ENCODE measurements around the gene HOXD8. TPM values are rescaled to one million over a fixed set of nuclear protein-coding genes. Genes with fewer than 3 reads are reported as not detected.

Gene HOXD8
- total and polyA plus RNA-seq, 9 of the 15 experiments (the other 6 are each of a cell fraction or from before 2014, with no cell fraction given): 0.04 to 0.15 TPM; not detected in 7

- Histone ChIP-seq H3K4me3 (no peak overlapping the region), H3K79me2 (ENCODE audit: control insufficient read depth, insufficient read depth, low read length) (no peaks in the 10 kb centered on the region), H3K36me3 (ENCODE audit: control insufficient read depth, insufficient read depth, low read length) (no peaks in the 10 kb centered on the region), H2AFZ (ENCODE audit: low read depth, low read length) (no peak overlapping the region), H3K9me3 (replicated peaks; ENCODE audit: control insufficient read depth, insufficient read depth, low read depth, low read length) (no peaks in the 10 kb centered on the region), H3K9me1 (ENCODE audit: control insufficient read depth, insufficient read depth, low read length) (no peaks in the 10 kb centered on the region), H3K9ac (ENCODE audit: insufficient read depth in 1 of 2, low read depth in 2 of 2, low read length in 2 of 2) (no peak overlapping the region), H4K20me1 (replicated peaks; ENCODE audit: control insufficient read depth, insufficient read depth, low read length) (peaks cover 8% of the 10 kb centered on the region), H3K4me1 (replicated peaks in 1 of 2; ENCODE audit: control insufficient read depth in 2 of 2, insufficient read depth in 2 of 2, low read length in 2 of 2) (peaks cover 0 to 26% of the 10 kb centered on the region in 2 experiments; a peak in 3 of 5 replicates), H3K27me3 (ENCODE audit: control insufficient read depth in 2 of 2, insufficient read depth in 2 of 2, low read length in 2 of 2) (peaks cover 64 to 65% of the 10 kb centered on the region in 2 experiments), H3K4me2 (ENCODE audit: insufficient read depth, low read length) (no peak overlapping the region), H3K27ac (ENCODE audit: extremely low read depth, low read depth, low read length) (no peak overlapping the region)
- in situ Hi-C loops (cut with MboI): no loop called here
- DNase-seq (ENCODE audit: extremely low read depth in 1 of 4, low spot score in 3 of 4) (no peak), ATAC-seq (no peak), FAIRE-seq (no peak)
- ChIA-PET CTCF (ENCODE audit: low intra/inter-chr PET ratio) (no interaction called here), POLR2A (interaction anchor here (0.6 kb wide), 1 partner anchor 341 kb away, joined by 4 read pairs; no protein-coding TSS in a partner anchor)
- WGBS (ENCODE audit: insufficient coverage, low coverage, missing lambda C conversion rate): 3% methylated on average over 13 of the region's 13 CpGs
- TF ChIP-seq TAF9B (IDR thresholded peaks at IDR 0.05; ENCODE audit: partially characterized antibody) (no peak), ELF4 (CRISPR knock-in tag; IDR thresholded peaks at IDR 0.05) (no peak), USF1 (CRISPR knock-in tag; IDR thresholded peaks at IDR 0.05) (no peak), RBM14 (IDR thresholded peaks at IDR 0.05; ENCODE audit: borderline replicate concordance, insufficient read depth, low read depth, low read length) (no peak), ZNF311 (CRISPR knock-in tag; IDR thresholded peaks at IDR 0.05) (no peak), TEAD1 (CRISPR knock-in tag; IDR thresholded peaks at IDR 0.05) (no peak), YBX1 (IDR thresholded peaks at IDR 0.05) (no peak), ZNF639 (CRISPR knock-in tag; conservative IDR thresholded peaks at IDR 0.05 in 1 of 2, IDR thresholded peaks at IDR 0.05 in 1 of 2) (no peak), CHD2 (IDR thresholded peaks at IDR 0.05; ENCODE audit: low read depth, low read length) (no peak), ZZZ3 (IDR thresholded peaks at IDR 0.05) (no peak), MCM2 (IDR thresholded peaks at IDR 0.05; ENCODE audit: low read depth) (no peak)
- TF ChIP-seq, protein P1, sequence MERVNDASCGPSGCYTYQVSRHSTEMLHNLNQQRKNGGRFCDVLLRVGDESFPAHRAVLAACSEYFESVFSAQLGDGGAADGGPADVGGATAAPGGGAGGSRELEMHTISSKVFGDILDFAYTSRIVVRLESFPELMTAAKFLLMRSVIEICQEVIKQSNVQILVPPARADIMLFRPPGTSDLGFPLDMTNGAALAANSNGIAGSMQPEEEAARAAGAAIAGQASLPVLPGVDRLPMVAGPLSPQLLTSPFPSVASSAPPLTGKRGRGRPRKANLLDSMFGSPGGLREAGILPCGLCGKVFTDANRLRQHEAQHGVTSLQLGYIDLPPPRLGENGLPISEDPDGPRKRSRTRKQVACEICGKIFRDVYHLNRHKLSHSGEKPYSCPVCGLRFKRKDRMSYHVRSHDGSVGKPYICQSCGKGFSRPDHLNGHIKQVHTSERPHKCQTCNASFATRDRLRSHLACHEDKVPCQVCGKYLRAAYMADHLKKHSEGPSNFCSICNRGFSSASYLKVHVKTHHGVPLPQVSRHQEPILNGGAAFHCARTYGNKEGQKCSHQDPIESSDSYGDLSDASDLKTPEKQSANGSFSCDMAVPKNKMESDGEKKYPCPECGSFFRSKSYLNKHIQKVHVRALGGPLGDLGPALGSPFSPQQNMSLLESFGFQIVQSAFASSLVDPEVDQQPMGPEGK (CRISPR knock-in tag; IDR thresholded peaks at IDR 0.05; ENCODE audit: borderline replicate concordance): no peak
- intact Hi-C loops (cut with micrococcal nuclease): no loop called here
- BruUV-seq (replicated peaks): no TSS peak
Measured at GRCh38 chr2:176164201-176164600, 34.7 kb downstream of the HOXD8 start.

Measured in K562 (cell line).